ENCODE data around the gene PTOV1.

DNA sequence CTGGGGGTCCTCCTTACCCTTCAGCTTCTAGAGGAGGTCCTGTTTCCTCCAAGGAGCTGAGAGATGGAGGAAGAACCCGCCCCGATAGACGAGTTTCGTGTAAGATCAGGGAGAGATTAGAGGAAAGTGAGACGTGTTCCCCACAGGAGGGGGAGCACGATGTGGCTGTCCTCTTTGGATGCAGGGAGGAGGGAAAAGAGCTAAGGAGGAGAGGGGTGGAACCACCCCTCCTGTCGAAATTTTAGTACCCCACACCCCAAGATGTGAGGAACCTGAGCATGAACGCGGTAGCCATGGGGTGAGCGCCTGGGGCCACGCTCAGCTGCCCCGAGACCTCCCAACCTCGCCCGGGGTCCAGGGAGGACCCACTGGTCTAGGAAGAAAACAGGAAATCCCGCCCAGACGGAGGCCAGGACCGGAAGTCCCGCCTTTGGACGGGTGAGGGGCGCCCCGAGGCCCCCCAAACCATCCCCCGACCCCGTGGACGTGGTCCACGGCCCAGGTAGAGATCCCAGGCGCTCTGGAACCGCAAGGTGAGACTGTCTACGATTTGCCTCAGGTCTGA lies 25.0 kb downstream of the PTOV1 start:
- TF ChIP-seq POLR2A (IDR thresholded peaks at IDR 0.05) (no peak), CTCF (IDR thresholded peaks at IDR 0.05) (no peak)
